HG03103 (cell line): Measurements from ENCODE around the gene PCSK6.

Experiments used
- ATAC-seq: cut with Tn5 transposase; IDR thresholded peaks from one replicate; pipeline ENCODE4 v1.9.1; 2021; ENCODE audit warnings: low read depth; ENCODE audit not compliant: unreplicated experiment

Gene PCSK6

GRCh38 chr15:101486696-101487459, 2.6 kb downstream of the PCSK6 start:
- ATAC-seq = no peak

GRCh38 chr15:101483462-101483861, 6.0 kb downstream of the PCSK6 start:
- no peak for ATAC-seq

GRCh38 chr15:101482526-101483371, 6.8 kb downstream of the PCSK6 start:
- no peak for ATAC-seq

- no peak for ATAC-seq
Measured at GRCh38 chr15:101481917-101482525, 7.5 kb downstream of the PCSK6 start.

GRCh38 chr15:101481381-101481705, 8.2 kb downstream of the PCSK6 start:
- no peak for ATAC-seq

- no peak for ATAC-seq
Measured at GRCh38 chr15:101480613-101481380, 8.7 kb downstream of the PCSK6 start.

- no peak for ATAC-seq
Measured at GRCh38 chr15:101479851-101480612, 9.5 kb downstream of the PCSK6 start.

- ATAC-seq = no peak
Measured at GRCh38 chr15:101479342-101479845, 10.1 kb downstream of the PCSK6 start.

- ATAC-seq = no peak
Measured at GRCh38 chr15:101478701-101479341, 10.7 kb downstream of the PCSK6 start.

- no peak for ATAC-seq
Measured at GRCh38 chr15:101477851-101478362, 11.6 kb downstream of the PCSK6 start.

GRCh38 chr15:101476756-101477155, 12.8 kb downstream of the PCSK6 start:
- ATAC-seq = no peak

GRCh38 chr15:101474983-101475382, 14.5 kb downstream of the PCSK6 start:
- ATAC-seq = no peak

GRCh38 chr15:101474233-101474632, 15.3 kb downstream of the PCSK6 start:
- ATAC-seq = no peak

GRCh38 chr15:101472033-101472432, 17.5 kb downstream of the PCSK6 start:
- ATAC-seq = no peak

GRCh38 chr15:101470548-101471239, 18.8 kb downstream of the PCSK6 start:
- no peak for ATAC-seq

- ATAC-seq = no peak
Measured at GRCh38 chr15:101469520-101470288, 19.8 kb downstream of the PCSK6 start.

GRCh38 chr15:101466188-101466587, 23.3 kb downstream of the PCSK6 start:
- no peak for ATAC-seq
